Caco-2 (cell line): ENCODE measurements around the gene NMUR2. TPM values are rescaled to one million over a fixed set of nuclear protein-coding genes. Genes with fewer than 3 reads are reported as not detected.

Experiments
- BruUV-seq: library from RNA; stranded (reverse); fragments of 400-500 nt; replicated peaks from 2 replicates; lab custom pipeline; 2021; lab: Mats Ljungman, UMichigan
- CTCF ChIA-PET: fragments of 300-600 bp; sonication (Branson Sonifier 250); formaldehyde crosslinking; loops from one replicate; lab custom pipeline; 2022; ENCODE audit warnings: antibody characterized with exemption; lab: Charles Lee
- POLR2A ChIA-PET: fragments of 300-600 bp; sonication (Branson Sonifier 250); formaldehyde crosslinking; loops from one replicate; lab custom pipeline; 2022; ENCODE audit warnings: antibody characterized with exemption; lab: Charles Lee
- DNase-seq, 2 experiments: peaks; one replicate each; pipeline versions ENCODE4 v3.0.0 to v3.0.0-alpha.2; 2020 to 2022
- H3K27me3 ChIP-seq: replicated peaks from 2 replicates; pipeline ENCODE4 v1.6.0; 2011; ENCODE audit warnings: low read length; ENCODE audit not compliant: control insufficient read depth, insufficient read depth
- H3K36me3 ChIP-seq: 2 replicates; pipeline ENCODE4 v1.5.1; 2011; ENCODE audit warnings: low read length; ENCODE audit not compliant: control insufficient read depth, insufficient read depth
- H3K4me1 ChIP-seq: fragments of 250-450 bp; sonication (Bioruptor Pico); 2 replicates; pipeline ENCODE4 v1.5.1; 2020; ENCODE audit warnings: mild to moderate bottlenecking
- H3K4me3 ChIP-seq: 2 replicates; pipeline ENCODE4 v1.5.1; 2011; ENCODE audit warnings: low read depth, mild to moderate bottlenecking, control low read depth, low read length
- H3K9me3 ChIP-seq: fragments of 250-450 bp; sonication (Bioruptor Pico); 2 replicates; pipeline ENCODE4 v1.5.1; 2020; ENCODE audit warnings: mild to moderate bottlenecking, moderate library complexity
- H3K27ac Mint-ChIP-seq: one replicate; pipeline ENCODE4 v1.8.0; 2022; ENCODE audit warnings: mixed read lengths; ENCODE audit not compliant: unreplicated experiment
- H3K27me3 Mint-ChIP-seq: one replicate; pipeline ENCODE4 v1.8.0; 2022; ENCODE audit warnings: mixed read lengths; ENCODE audit not compliant: insufficient read depth, unreplicated experiment
- H3K36me3 Mint-ChIP-seq: one replicate; pipeline ENCODE4 v1.8.0; 2022; ENCODE audit warnings: mild to moderate bottlenecking, mixed read lengths; ENCODE audit not compliant: insufficient read depth, unreplicated experiment
- H3K4me1 Mint-ChIP-seq: one replicate; pipeline ENCODE4 v1.8.0; 2022; ENCODE audit warnings: low read depth, mixed read lengths; ENCODE audit not compliant: unreplicated experiment
- H3K4me3 Mint-ChIP-seq: one replicate; pipeline ENCODE4 v1.8.0; 2022; ENCODE audit warnings: mild to moderate bottlenecking, moderate library complexity, mixed read lengths; ENCODE audit not compliant: unreplicated experiment
- H3K9me3 Mint-ChIP-seq: one replicate; pipeline ENCODE4 v1.8.0; 2022; ENCODE audit warnings: mixed read lengths; ENCODE audit not compliant: unreplicated experiment
- CTCF ChIP-seq, 2 experiments: fragments of 200-600 bp in 1 of 2; IDR thresholded peaks; 1 replicate in 1 of 2; 2 replicates in 1 of 2; pipeline versions ENCODE4 v1.5.1 to v1.8.0; 2011 to 2022; ENCODE audit warnings: antibody characterized with exemption in 1 of 2, control low read depth in 1 of 2, inconsistent platforms in 1 of 2, low read depth in 1 of 2, low read length in 1 of 2, mild to moderate bottlenecking in 1 of 2, moderate library complexity in 1 of 2; ENCODE audit not compliant: insufficient read depth in 1 of 2, severe bottlenecking in 1 of 2, unreplicated experiment in 1 of 2
- intact Hi-C: fragments of 100-400 bp; cut with micrococcal nuclease; formaldehyde crosslinking; loops from one replicate; pipeline ENCODE4 v1.10.0; 2022; ENCODE audit not compliant: unreplicated experiment
- total RNA-seq: library from RNA; stranded (reverse); gene quantifications from 2 replicates; pipeline ENCODE4 v1.2.3, GENCODE V29; 2022

The NMUR2 gene
- total RNA-seq, 1 experiment from 2014 or later: 0.57 TPM

- Mint-ChIP-seq H3K36me3 (no peaks in the 10 kb centered on the region), H3K4me1 (no peaks in the 10 kb centered on the region), H3K9me3 (no peaks in the 10 kb centered on the region), H3K4me3 (no peak overlapping the region), H3K27ac (no peak overlapping the region), H3K27me3 (no peaks in the 10 kb centered on the region)
- ChIA-PET CTCF (no interaction called here), POLR2A (no interaction called here)
- Histone ChIP-seq H3K36me3 (no peaks in the 10 kb centered on the region), H3K9me3 (no peaks in the 10 kb centered on the region), H3K27me3 (no peaks in the 10 kb centered on the region), H3K4me3 (no peak overlapping the region), H3K4me1 (peaks cover 8% of the 10 kb centered on the region)
- no TSS peak for BruUV-seq
- TF ChIP-seq CTCF (IDR thresholded peaks at IDR 0.05; ENCODE audit: insufficient read depth in 1 of 2, low read depth in 1 of 2, low read length in 1 of 2, severe bottlenecking in 1 of 2, unreplicated experiment in 1 of 2): no peak
- intact Hi-C loops: no loop called here
- no peak for DNase-seq
Measured at GRCh38 chr5:152400846-152401245, 4.2 kb downstream of the NMUR2 start.

- intact Hi-C loops: no loop called here
- no peak overlapping the region for H3K27ac Mint-ChIP-seq
- no TSS peak for BruUV-seq
- ChIA-PET CTCF (interaction anchor here (0.7 kb wide), 1 partner anchor 48 kb away, joined by 3 read pairs; no protein-coding TSS in a partner anchor), POLR2A (no interaction called here)
- no peak for TF ChIP-seq CTCF (IDR thresholded peaks at IDR 0.05; ENCODE audit: insufficient read depth in 1 of 2, low read depth in 1 of 2, low read length in 1 of 2, severe bottlenecking in 1 of 2, unreplicated experiment in 1 of 2)
- H3K4me3 ChIP-seq: no peak overlapping the region
- no peaks in the 10 kb centered on the region for H3K27me3 Mint-ChIP-seq
- no peaks in the 10 kb centered on the region for H3K36me3 Mint-ChIP-seq
- DNase-seq: no peak
- peaks cover 20% of the 10 kb centered on the region for H3K4me1 Mint-ChIP-seq
- H3K4me3 Mint-ChIP-seq: no peak overlapping the region
- H3K36me3 ChIP-seq: no peaks in the 10 kb centered on the region; the same call in 1 of the 2 replicates
- H3K27me3 ChIP-seq: no peaks in the 10 kb centered on the region
- H3K9me3 Mint-ChIP-seq: peaks cover 21% of the 10 kb centered on the region
- H3K4me1 ChIP-seq: peaks cover 34% of the 10 kb centered on the region
- H3K9me3 ChIP-seq: no peaks in the 10 kb centered on the region
Measured at GRCh38 chr5:152397581-152397980, 7.5 kb downstream of the NMUR2 start.

- Mint-ChIP-seq H3K27me3 (no peaks in the 10 kb centered on the region), H3K9me3 (peaks cover 40% of the 10 kb centered on the region), H3K27ac (peak overlapping the region; percentile 53), H3K4me3 (no peak overlapping the region), H3K36me3 (no peaks in the 10 kb centered on the region), H3K4me1 (peaks cover 29% of the 10 kb centered on the region)
- intact Hi-C loops: no loop called here
- Histone ChIP-seq H3K4me1 (peaks cover 40% of the 10 kb centered on the region), H3K36me3 (no peaks in the 10 kb centered on the region; the same call in 1 of the 2 replicates), H3K9me3 (no peaks in the 10 kb centered on the region; the same call in 1 of the 2 replicates), H3K4me3 (no peak overlapping the region), H3K27me3 (no peaks in the 10 kb centered on the region)
- ChIA-PET CTCF (no interaction called here), POLR2A (no interaction called here)
- TF ChIP-seq CTCF (IDR thresholded peaks at IDR 0.05; ENCODE audit: insufficient read depth in 1 of 2, low read depth in 1 of 2, low read length in 1 of 2, severe bottlenecking in 1 of 2, unreplicated experiment in 1 of 2): no peak
- BruUV-seq: no TSS peak
- DNase-seq: peak in 1 of 2 experiments; percentile 2
Measured at GRCh38 chr5:152393441-152393840, 11.6 kb downstream of the NMUR2 start.
